ENCODE results near the gene HBG2.

The HBG2 gene

GRCh38 chr11:5289696-5290095 is 35.1 kb upstream of the HBG2 start:
- no peaks in the 10 kb centered on the region; the same call in 1 of the 2 replicates for H3F3A ChIP-seq (ENCODE audit: insufficient read depth, low read length)
- H3K36me3 ChIP-seq (replicated peaks; ENCODE audit: insufficient read depth, low read length), result no peaks in the 10 kb centered on the region
- peaks cover 37% of the 10 kb centered on the region for H3K4me1 ChIP-seq (ENCODE audit: low read length)
- no peak overlapping the region for H3K4me2 ChIP-seq (ENCODE audit: low read depth, low read length)
- H3K27me3 ChIP-seq (replicated peaks; ENCODE audit: insufficient read depth, low read length), result no peaks in the 10 kb centered on the region
- no peaks in the 10 kb centered on the region for H3K9me3 ChIP-seq (replicated peaks; ENCODE audit: insufficient read depth, low read length)
- H3K4me3 ChIP-seq (ENCODE audit: low read length), result no peak overlapping the region
- no peaks in the 10 kb centered on the region for H3K79me2 ChIP-seq (ENCODE audit: low read length)
- H3K9me2 ChIP-seq (replicated peaks; ENCODE audit: insufficient read depth, low read length), result no peaks in the 10 kb centered on the region
- H3K27ac ChIP-seq (ENCODE audit: low read length), result no peak overlapping the region
- peak overlapping the region; percentile 19; the same call in 1 of the 2 replicates for H2AFZ ChIP-seq (ENCODE audit: low read length)
- no peak for TF ChIP-seq EZH2 (optimal IDR thresholded peaks at IDR 0.05; ENCODE audit: low read depth, low read length)
- TF ChIP-seq EZH2phosphoT487 (IDR thresholded peaks at IDR 0.05; ENCODE audit: low read length), result no peak
- no peak for TF ChIP-seq CTCF (IDR thresholded peaks at IDR 0.05; ENCODE audit: low read length)
- no peak for DNase-seq
- no peaks in the 10 kb centered on the region for H4K20me1 ChIP-seq (ENCODE audit: insufficient read depth, low read length)
- no peak overlapping the region for H3K9ac ChIP-seq (ENCODE audit: low read length)

- Histone ChIP-seq H2AFZ (ENCODE audit: low read length) (peak overlapping the region; percentile 19; the same call in 1 of the 2 replicates), H3K4me1 (ENCODE audit: low read length) (peaks cover 37% of the 10 kb centered on the region)
These were observed 34.4 kb upstream of the HBG2 start for GRCh38 chr11:5288906-5289550.

GRCh38 chr11:5288108-5288905 is 33.7 kb upstream of the HBG2 start:
- H3F3A ChIP-seq (ENCODE audit: insufficient read depth, low read length), result no peaks in the 10 kb centered on the region; the same call in 1 of the 2 replicates
- H4K20me1 ChIP-seq (ENCODE audit: insufficient read depth, low read length), result no peaks in the 10 kb centered on the region
- TF ChIP-seq CTCF (IDR thresholded peaks at IDR 0.05; ENCODE audit: low read length), result no peak
- no peak for TF ChIP-seq EZH2phosphoT487 (IDR thresholded peaks at IDR 0.05; ENCODE audit: low read length)
- no peak for TF ChIP-seq EZH2 (optimal IDR thresholded peaks at IDR 0.05; ENCODE audit: low read depth, low read length)
- no peak overlapping the region for H3K4me3 ChIP-seq (ENCODE audit: low read length)
- no peaks in the 10 kb centered on the region for H3K79me2 ChIP-seq (ENCODE audit: low read length)
- no peak overlapping the region for H2AFZ ChIP-seq (ENCODE audit: low read length)
- H3K36me3 ChIP-seq (replicated peaks; ENCODE audit: insufficient read depth, low read length), result no peaks in the 10 kb centered on the region
- no peak overlapping the region for H3K27ac ChIP-seq (ENCODE audit: low read length)
- H3K4me2 ChIP-seq (ENCODE audit: low read depth, low read length), result no peak overlapping the region
- no peaks in the 10 kb centered on the region for H3K27me3 ChIP-seq (replicated peaks; ENCODE audit: insufficient read depth, low read length)
- DNase-seq, result no peak
- H3K9ac ChIP-seq (ENCODE audit: low read length), result no peak overlapping the region
- H3K9me2 ChIP-seq (replicated peaks; ENCODE audit: insufficient read depth, low read length), result no peaks in the 10 kb centered on the region
- no peaks in the 10 kb centered on the region for H3K9me3 ChIP-seq (replicated peaks; ENCODE audit: insufficient read depth, low read length)
- peaks cover 37% of the 10 kb centered on the region for H3K4me1 ChIP-seq (ENCODE audit: low read length)

More at GRCh38 chr11:5288906-5289550, 34.4 kb upstream of the HBG2 start:
- no peaks in the 10 kb centered on the region for H3K9me3 ChIP-seq (replicated peaks; ENCODE audit: insufficient read depth, low read length)
- no peak overlapping the region for H3K9ac ChIP-seq (ENCODE audit: low read length)
- no peak for DNase-seq
- no peak overlapping the region for H3K4me2 ChIP-seq (ENCODE audit: low read depth, low read length)
- TF ChIP-seq EZH2phosphoT487 (IDR thresholded peaks at IDR 0.05; ENCODE audit: low read length) (no peak), EZH2 (optimal IDR thresholded peaks at IDR 0.05; ENCODE audit: low read depth, low read length) (no peak), CTCF (IDR thresholded peaks at IDR 0.05; ENCODE audit: low read length) (no peak)
- H4K20me1 ChIP-seq (ENCODE audit: insufficient read depth, low read length), result no peaks in the 10 kb centered on the region
- no peak overlapping the region for H3K27ac ChIP-seq (ENCODE audit: low read length)
- no peaks in the 10 kb centered on the region for H3K27me3 ChIP-seq (replicated peaks; ENCODE audit: insufficient read depth, low read length)
- no peaks in the 10 kb centered on the region for H3K36me3 ChIP-seq (replicated peaks; ENCODE audit: insufficient read depth, low read length)
- H3K9me2 ChIP-seq (replicated peaks; ENCODE audit: insufficient read depth, low read length), result no peaks in the 10 kb centered on the region
- no peaks in the 10 kb centered on the region for H3K79me2 ChIP-seq (ENCODE audit: low read length)
- no peak overlapping the region for H3K4me3 ChIP-seq (ENCODE audit: low read length)
- no peaks in the 10 kb centered on the region; the same call in 1 of the 2 replicates for H3F3A ChIP-seq (ENCODE audit: insufficient read depth, low read length)
